ENCODE data around the gene FAM222B.

DNA sequence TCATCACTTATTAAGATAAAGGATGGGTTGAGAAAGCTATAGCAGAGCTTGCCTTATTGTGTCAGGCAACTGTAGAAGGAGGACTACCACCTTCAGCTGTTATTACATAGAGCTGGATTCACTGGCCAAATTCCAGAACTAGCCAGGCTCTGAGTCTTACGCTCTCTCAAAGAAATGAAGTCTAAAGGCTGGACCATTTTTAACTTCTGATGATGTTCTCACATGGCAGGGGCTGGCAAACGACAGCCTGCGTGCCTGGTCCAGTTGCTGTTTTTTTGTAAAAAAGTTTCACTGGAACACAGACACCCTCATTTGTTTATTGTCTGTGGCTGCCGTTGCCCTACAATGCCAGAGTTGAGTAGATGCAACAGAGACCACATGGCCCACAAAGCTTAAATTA is 77.6 kb downstream of the FAM222B start:
- TF ChIP-seq EZH2phosphoT487 (IDR thresholded peaks at IDR 0.05; ENCODE audit: borderline replicate concordance, low read depth, low read length), result no peak
- TF ChIP-seq, protein P1, sequence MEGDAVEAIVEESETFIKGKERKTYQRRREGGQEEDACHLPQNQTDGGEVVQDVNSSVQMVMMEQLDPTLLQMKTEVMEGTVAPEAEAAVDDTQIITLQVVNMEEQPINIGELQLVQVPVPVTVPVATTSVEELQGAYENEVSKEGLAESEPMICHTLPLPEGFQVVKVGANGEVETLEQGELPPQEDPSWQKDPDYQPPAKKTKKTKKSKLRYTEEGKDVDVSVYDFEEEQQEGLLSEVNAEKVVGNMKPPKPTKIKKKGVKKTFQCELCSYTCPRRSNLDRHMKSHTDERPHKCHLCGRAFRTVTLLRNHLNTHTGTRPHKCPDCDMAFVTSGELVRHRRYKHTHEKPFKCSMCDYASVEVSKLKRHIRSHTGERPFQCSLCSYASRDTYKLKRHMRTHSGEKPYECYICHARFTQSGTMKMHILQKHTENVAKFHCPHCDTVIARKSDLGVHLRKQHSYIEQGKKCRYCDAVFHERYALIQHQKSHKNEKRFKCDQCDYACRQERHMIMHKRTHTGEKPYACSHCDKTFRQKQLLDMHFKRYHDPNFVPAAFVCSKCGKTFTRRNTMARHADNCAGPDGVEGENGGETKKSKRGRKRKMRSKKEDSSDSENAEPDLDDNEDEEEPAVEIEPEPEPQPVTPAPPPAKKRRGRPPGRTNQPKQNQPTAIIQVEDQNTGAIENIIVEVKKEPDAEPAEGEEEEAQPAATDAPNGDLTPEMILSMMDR (conservative IDR thresholded peaks at IDR 0.05; ENCODE audit: low read length), result no peak
